ENCODE data around the gene ZNF157.

ZNF157 gene

DNA sequence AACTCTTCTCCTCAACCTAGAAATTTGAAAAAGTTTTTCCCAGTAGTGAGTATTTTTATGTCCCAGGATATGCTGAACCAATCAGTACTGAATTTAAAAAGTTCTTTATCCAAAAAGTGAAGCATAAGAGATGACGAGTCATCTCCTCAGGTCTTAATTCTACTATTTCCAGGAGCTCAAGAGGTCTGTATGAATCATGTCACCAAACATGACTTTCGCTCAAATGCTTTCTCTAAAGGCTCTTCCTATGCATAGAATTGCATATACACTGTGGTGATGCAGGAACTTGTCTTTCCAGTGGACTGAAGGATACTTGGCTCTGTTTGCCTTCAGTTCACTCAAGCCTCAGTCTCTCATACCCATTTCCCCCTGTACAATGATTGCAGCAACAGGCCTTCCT is 76.6 kb downstream of the ZNF157 start:
- no peak for DNase-seq (ENCODE audit: low read depth, low spot score)

DNA sequence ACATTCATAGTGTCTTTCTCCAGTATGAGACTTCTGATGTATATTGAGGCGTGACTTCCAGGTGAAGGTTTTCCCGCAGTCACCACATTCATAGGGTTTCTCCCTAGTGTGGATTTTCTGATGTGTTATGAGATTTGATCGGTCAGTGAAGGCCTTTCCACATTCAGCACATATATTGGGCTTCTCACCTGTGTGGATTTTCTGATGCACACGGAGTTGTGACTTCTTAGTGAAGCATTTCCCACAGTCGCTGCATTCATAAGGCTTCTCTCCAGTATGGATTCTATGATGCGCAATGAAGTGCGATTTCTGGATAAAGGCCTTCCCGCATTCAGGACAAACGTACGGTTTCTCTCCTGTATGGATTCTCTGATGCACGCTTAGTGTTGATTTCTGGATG is 77.2 kb downstream of the ZNF157 start:
- DNase-seq (ENCODE audit: low read depth, low spot score) = no peak

DNA sequence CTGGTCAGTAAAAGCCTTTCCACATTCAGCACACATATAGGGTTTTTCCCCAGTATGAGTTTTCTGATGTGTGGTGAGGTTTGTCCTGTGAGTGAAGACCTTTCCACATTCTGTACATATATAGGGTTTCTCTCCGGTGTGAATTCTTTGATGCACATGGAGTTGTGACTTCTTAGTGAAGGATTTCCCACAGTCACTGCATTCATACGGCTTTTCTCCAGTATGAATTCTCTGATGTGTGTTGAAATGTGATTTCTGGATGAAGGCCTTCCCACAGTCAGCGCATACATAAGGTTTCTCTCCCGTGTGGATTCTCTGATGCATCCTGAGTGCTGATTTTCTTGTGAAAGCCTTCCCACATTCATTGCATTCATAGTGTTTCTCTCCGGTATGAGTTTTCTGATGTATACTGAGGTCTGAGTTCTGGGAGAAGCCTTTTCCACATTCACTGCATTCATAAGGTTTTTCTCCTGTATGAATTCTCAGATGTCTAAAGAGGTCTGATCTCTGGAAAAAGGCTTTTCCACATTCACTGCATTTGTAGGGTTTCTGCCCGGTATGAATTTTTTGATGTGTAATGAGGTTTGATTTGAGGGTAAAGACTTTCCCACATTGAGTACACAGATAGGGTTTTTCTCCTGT is 77.9 kb downstream of the ZNF157 start:
- DNase-seq (ENCODE audit: low read depth, low spot score) = no peak

DNA sequence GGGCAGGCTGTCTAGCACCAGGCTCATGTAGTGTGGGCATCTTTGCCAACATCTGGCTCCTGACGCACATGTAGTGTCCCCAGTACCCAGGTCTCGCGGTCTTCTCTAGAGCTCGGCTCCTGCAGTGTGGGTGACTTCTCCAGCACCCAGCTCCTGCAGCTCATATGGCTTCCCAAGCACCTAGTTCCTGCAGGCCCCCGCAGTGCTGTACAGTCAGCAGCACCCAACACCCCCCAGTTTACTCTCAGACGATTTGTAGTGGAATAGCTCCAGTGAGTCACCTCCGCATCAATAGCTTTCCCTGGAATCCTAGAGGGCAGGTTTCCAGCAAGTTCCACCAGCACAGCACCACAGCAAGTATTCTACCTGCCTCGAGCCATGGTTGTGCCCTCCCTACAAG is 81.7 kb downstream of the ZNF157 start:
- no peak for DNase-seq (ENCODE audit: low read depth, low spot score)

DNA sequence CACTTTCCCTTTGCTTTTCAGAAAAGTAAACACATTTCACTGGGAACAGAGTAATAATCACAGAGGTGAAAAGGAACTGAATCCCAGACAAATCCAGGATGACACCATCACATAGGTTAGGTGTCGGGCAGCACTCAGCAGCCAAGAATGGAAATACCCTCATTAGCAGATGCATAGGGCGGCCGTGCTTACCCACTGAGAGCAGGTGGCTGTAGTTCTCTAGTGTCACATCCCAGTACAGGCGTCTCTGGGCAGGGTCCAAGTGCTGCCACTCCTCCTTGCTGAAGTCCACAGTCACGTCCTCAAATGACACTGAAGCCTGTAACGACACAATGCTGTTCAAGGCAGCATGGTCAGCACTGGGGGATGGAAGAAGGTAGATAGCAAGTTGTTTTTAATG is 85.7 kb downstream of the ZNF157 start:
- DNase-seq (ENCODE audit: low read depth, low spot score) = no peak

DNA sequence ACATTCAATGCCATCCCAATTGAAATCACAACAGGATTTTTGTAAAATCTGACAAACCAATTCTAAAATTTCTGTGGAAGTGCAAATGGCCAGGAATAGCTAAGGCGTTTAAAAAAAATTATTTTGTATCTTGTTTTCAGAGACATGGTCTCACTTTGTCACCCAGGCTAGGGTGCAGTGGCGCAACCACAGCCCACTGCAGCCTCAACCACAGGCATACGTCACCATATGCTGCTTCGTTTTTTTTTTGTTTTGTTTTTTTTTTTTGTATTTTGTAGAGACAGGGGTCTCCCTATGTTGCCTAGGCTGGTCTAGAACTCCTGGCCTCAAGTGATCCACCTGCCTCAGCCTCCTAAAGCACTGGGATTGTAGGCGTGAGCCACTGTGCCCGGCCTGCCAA is 88.2 kb downstream of the ZNF157 start:
- DNase-seq (ENCODE audit: low read depth, low spot score) = no peak

DNA sequence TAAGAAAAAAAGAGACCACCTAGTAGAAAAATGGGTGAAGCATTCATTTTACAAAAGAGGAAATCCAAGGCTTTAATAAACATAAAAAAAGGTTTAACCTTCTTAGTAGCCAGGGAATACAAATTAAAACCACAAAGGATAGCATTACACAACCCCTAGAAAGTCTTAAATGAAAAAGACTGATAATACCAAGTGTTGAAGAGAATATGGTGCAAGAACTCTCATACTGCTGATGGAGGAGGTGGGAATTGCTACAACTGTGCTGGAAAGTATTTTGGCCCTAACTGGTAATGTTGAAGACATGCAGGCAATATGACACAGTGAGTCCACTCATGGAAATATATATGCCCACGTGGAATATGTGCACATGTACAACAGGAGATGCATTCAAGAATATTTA is 90.2 kb downstream of the ZNF157 start:
- no peak for DNase-seq (ENCODE audit: low read depth, low spot score)

Data from smooth muscle cell of the brain vasculature (primary cell).